ENCODE results near the gene VPS11.
"Not testable (repeated sequence)": the region's sequence is repeated elsewhere in the genome, so short reads cannot be mapped to it uniquely, and the experiment has no call there.

Gene VPS11

DNA sequence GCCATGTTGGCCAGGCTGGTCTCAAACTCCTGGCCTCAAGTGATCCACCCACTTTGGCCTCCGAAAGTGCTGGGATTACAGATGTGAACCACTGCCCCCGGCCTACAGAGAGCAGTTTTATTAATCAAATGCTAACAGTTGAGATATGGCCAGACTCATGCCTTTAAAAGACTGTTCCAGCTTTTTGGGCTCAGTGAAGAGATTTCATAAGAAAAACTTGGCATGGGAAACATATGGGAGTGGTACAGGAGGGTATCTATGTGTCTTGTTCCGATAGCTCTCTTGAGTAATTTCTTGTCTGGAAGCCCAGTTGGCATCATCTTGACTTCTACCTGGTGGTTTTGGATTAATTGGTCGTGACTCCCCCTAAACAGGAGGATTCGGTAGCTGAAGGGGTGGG is 28.7 kb upstream of the VPS11 start:
- DNase-seq (ENCODE audit: low read depth in 2 of 2) = no peak

DNA sequence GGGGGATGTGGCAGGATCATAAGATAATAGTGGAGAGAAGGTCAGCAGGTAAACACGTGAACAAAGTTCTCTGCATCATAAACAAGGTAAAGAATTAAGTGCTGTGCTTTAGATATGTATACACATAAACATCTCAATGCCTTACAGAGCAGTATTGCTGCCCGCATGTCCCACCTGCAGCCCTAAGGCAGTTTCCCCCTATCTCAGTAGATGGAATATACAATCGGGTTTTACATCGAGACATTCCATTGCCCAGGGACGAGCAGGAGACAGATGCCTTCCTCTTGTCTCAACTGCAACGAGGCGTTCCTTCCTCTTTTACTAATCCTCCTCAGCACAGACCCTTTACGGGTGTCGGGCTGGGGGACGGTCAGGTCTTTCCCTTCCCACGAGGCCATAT is 28.1 kb upstream of the VPS11 start:
- not testable (repeated sequence) for DNase-seq (ENCODE audit: low read depth in 2 of 2)

DNA sequence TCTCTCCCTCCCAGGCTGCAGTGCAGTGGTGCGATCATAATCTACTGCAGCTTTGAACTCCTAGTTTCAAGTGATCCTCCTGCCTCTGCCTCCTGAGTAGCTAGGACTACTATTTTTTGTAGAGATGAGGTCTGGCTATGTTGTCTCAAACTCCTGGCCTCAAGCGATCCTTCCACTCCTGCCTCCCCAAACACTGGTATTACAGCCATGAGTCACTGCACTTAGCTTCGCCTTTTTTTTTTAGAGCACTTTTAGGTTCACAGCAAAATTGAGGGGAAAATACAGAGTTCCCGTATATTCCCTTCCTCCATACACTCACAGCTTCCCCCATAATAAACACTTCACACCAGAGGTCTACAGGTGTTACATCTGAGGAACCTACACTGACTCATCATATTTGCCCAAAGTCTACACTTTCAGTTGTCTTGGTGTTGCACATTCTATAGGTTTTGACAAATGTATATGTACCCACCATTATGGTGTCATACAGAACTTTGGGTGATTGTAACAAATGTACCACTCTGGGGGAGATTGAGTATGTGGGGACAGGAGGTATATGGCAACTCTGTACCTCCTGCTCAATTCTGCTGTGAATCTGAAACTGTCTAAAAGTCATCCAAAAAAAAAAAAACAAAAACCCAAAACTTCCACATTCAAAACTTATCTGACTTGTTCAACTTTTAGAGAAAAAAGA is 25.6 kb upstream of the VPS11 start:
- no peak for DNase-seq (ENCODE audit: low read depth in 2 of 2)

- no peak for DNase-seq (ENCODE audit: low read depth in 2 of 2)
Observed at GRCh38 chr11:119042927-119043326, 24.7 kb upstream of the VPS11 start.

- DNase-seq (ENCODE audit: low read depth in 2 of 2) = no peak
Observed at GRCh38 chr11:119044708-119045107, 22.9 kb upstream of the VPS11 start.

DNA sequence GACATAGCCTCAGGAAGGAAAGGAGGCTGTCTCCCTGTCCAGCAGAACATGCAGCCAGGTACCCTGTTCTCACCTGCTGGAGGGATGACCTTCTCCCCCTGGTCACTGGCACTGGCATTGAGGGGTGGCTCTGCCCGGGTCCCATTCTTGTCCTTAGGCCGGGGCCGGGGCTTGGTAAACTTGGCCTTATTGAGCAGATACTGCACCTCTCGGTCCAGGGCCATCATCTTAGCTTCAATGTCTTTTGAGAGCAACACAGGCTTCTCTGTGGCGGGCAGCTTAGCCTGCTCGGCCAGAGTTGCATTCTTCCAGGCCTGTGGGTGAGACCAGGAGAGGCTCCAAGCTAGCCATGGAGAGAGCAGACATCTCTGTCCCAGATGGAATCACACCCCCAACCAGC is 21.1 kb upstream of the VPS11 start:
- DNase-seq (ENCODE audit: low read depth in 2 of 2) = no peak

DNA sequence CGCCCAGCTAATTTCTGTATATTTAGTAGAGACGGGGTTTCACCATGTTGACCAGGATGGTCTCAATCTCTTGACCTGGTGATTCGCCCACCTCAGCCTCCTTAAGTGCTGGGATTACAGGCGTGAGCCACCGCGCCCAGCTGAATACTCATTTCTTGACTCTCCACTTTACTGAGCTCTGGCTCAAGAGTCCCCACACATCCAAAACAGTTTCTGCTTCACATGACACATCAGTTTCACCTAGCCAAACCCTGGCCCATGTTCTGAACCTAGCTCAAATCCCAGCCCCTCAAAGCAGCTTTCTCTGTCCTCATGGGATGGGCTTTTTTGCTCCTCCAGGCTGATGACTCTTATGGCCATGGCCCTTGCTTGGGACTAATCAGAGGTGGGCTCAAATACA is 20.4 kb upstream of the VPS11 start:
- DNase-seq (ENCODE audit: low read depth in 2 of 2) = no peak

DNA sequence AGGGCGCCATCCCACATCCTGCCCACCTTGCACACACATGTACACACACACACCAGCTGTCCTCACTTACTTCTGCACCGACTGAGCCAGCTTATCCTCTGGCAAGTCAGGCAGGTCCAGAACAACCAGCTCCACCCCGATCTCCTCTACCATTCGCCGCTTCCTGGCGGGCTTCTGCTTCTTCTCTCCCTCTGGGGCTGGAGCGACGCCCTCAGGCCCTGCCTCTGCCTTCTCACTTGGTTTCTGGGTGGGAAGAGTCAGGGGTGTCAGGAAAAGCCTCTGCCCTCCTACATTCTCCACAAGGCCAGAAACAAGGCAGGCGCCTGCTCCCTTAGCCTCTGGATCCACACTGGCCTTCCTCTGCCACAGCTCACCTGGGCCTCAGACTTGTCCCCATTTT is 19.0 kb upstream of the VPS11 start:
- no peak for DNase-seq (ENCODE audit: low read depth in 2 of 2)

GRCh38 chr11:119049081-119049480 is 18.5 kb upstream of the VPS11 start:
- no peak for DNase-seq (ENCODE audit: low read depth in 2 of 2)

DNA sequence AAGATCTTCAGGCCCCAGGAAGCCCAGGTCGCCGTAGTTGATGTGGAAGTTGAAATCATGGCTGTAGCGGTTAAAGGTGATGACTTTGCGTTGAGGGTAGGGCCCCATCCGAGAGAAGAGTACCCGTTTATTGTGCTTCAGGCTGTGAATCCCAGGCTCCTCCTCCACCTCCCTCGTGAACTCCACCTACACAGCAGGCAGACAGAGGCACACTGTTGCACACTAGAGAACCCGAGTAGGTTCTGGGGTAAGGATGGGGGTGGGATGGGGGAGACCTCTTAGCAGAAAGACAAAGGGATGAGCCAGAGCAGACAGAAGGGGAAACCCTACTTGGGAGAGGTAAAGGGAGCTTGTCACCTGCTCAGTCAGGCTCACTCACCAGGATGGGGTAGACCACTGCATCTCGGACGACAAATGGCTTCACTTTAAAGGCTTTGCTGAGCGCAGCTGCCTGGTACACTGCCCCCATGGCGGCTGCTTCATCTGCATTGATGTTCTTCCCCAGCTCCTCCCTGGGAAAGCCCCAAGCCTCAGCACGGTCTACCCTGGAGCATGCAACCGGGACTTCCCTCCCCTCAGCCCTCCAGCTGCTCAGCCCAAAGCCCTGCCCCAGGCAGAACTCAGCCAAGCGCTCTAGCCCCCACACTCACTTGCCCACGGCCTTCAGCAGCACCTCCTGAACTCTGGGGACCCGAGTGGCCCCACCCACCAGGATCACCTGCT is 16.0 kb upstream of the VPS11 start:
- no peak for DNase-seq (ENCODE audit: low read depth in 2 of 2)

DNA sequence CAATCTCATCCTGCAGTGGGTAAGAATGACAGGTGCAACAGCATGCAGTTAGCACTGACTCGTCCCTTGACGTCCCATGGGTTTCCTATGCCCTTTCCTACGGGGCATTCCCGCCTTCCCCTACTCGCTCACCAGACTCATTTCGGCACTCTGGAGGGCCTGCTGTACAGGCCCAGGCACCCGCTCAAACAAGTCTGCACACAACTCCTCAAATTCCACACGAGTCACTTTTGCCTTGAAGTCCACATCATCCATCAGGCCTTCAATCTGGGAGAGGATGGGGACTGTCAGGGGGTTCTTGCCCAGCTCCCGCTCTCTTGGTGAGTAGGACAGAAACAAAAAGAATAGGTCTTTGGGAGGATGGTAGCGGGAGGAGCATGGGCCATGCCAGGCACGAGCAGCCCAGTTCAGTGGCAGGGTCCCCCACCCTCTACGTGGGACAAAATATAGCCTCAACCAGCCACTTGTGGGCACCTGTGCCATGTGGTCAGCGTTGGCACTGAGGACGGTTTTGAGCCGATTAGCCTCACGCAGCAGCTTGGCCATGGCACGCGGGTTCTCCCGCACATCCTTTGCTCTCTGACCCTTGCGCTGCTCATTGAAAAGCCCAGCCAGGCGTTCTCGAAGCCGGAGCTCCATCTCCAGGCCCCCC is 15.3 kb upstream of the VPS11 start:
- DNase-seq (ENCODE audit: low read depth in 2 of 2) = no peak

GRCh38 chr11:119054418-119054817 is 13.2 kb upstream of the VPS11 start:
- no peak for DNase-seq (ENCODE audit: low read depth in 2 of 2)

- no peak for DNase-seq (ENCODE audit: low read depth in 2 of 2)
Observed at GRCh38 chr11:119055901-119056300, 11.7 kb upstream of the VPS11 start.

DNA sequence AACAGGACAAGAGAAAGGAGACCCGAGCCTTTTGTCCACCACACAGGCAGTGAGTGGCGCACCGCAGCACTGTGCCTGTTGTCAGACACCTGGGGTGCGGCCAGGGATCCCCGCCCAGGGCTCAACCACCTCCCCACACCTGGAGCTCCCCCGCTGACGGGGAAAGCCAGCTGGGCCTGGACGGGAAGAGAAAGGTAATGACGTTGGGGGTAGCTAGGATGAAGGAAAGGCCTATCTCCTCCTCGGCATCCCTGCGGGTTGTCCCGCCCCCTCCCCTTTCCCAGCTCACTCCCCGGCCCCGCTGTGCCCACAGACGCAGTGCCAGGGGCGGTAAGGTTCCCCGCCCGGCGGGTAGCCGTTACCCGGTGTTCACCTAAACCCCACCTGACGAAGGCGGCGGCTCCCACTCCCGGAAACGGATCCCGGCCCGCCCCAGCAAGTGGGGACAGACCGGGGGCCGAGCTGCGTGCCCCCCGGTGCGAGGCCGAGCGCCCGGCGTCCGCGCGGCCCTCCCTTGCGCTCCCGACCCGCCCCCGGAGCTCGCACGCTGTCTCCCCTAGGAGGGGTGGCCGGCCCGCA is 11.1 kb upstream of the VPS11 start:
- DNase-seq (ENCODE audit: low read depth in 2 of 2) = no peak

DNA sequence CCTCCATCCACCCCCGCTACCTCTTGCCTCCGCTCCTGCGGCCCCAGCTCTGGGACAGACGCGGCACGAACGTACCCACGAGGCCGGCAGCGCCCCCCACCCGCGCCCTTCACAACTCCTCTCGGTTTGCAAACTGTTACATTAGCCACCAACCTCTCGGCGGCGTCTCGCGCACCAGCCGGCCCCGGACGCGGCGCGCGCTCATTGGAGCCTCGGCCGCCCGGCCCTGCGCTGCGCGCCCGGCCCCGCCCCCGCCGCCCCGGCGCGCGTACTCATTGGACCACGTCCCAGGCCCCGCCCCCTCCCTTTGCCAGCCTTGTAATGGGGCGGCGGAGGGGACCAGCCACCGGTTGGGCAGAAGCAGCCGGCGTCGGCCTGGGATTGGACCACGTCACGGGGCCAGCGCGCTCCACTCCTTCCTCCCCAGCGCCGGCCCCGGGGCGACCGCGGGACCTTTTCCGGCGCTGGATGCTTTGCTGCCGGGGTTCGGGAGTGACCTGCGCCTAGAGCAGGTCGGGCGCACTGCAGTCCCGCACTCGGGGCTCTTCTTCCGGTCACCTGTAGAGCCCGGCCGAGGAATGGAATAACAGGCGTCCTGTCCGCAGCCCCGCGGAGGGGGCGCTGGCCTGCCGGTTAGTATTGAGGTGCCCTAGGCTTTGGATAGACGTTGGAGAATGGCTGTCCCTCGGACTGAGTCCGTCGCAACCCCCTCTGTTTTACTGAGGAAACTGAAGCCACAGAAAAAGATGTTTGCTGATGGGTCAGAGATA is 10.4 kb upstream of the VPS11 start, which contains the start of gene HYOU1:
Gene HYOU1 (minus strand): TSS at position 206 of the 770 bp plus-strand sequence. CDS start 1,045 bp downstream, outside the sequence.
- peak; percentile 91 for DNase-seq (ENCODE audit: low read depth in 2 of 2)

DNA sequence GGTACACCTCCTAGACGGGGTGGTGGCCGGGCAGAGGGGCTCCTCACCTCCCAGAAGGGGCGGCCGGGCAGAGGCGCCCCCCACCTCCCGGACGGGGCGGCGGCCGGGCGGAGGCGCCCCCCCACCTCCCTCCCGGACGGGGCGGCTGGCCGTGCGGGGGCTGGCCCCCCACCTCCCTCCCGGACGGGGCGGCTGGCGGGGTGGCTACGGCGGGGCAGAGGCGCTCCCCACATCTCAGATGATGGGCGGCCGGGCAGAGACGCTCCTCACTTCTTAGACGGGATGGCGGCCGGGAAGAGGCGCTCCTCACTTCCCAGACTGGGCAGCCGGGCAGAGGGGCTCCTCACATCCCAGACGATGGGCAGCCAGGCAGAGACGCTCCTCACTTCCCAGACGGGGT is 8.5 kb upstream of the VPS11 start:
- DNase-seq (ENCODE audit: low read depth in 2 of 2) = not testable (repeated sequence)

DNA sequence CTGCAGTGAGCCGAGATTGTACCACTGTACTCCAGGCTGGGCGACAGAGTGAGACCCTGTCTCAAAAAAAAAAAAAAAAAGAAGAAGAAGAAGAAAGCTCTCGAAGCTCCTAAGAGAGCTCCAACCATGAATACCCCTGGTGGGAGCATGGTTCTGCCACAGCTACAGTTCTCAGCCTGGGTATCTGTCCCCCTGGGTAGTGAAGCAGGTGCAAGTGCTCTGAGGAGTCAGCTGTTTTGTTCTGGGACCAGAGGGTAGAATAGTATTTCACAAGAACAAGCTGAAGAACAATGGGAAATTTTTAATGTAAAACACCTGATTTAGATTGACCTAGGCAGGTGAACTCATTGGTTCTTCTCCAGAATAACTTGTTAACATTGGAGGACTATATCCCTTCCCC is 6.4 kb upstream of the VPS11 start:
- no peak for DNase-seq (ENCODE audit: low read depth in 2 of 2)

- no peak for DNase-seq (ENCODE audit: low read depth in 2 of 2)
Observed at GRCh38 chr11:119062779-119063178, 4.8 kb upstream of the VPS11 start.

- DNase-seq (ENCODE audit: low read depth in 2 of 2) = no peak
Observed at GRCh38 chr11:119065369-119065768, 2.2 kb upstream of the VPS11 start.

GRCh38 chr11:119077839-119078238 is 10.2 kb downstream of the VPS11 start:
- DNase-seq (ENCODE audit: low read depth in 2 of 2) = no peak

- DNase-seq (ENCODE audit: low read depth in 2 of 2) = no peak
Observed at GRCh38 chr11:119078675-119079420, 11.2 kb downstream of the VPS11 start.
